ENCODE results near the gene KCTD16.

The KCTD16 gene

DNA sequence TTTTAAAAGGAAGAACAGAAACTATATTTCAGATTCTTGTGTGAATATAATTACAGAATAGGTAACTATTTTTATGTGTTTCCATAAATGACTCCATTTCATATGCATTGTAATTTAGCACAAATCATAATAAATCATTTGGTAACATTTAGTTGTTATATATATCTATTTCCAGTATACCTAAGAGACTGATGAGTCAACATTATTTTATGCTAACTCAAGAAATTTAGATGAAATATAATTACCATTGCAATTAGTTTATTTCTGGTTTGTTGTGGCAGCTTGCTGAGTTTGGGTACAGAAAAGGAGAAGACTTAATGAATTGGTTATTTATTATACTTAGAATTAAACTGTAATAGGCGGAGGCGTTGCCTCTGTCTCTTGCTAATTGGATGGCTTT is 314.9 kb downstream of the KCTD16 start:
- H3F3A ChIP-seq (ENCODE audit: low read depth), result no peaks in the 10 kb centered on the region
- H3K79me2 ChIP-seq (ENCODE audit: insufficient read depth, low read length), result no peaks in the 10 kb centered on the region
- no peak overlapping the region for H3K9ac ChIP-seq (ENCODE audit: low read depth, low read length, poor library complexity, severe bottlenecking)
- H3K4me3 ChIP-seq (ENCODE audit: low read length, poor library complexity, severe bottlenecking), result no peak overlapping the region
- H3K4me2 ChIP-seq (ENCODE audit: low read depth, low read length, poor library complexity, severe bottlenecking), result no peak overlapping the region
- no peaks in the 10 kb centered on the region for H3K4me1 ChIP-seq (ENCODE audit: insufficient read depth, low read length, poor library complexity, severe bottlenecking)
- H3K36me3 ChIP-seq (ENCODE audit: insufficient read depth, low read length), result no peaks in the 10 kb centered on the region
- no peaks in the 10 kb centered on the region for H3K9me3 ChIP-seq (ENCODE audit: insufficient read depth, low read depth, low read length)
- no peaks in the 10 kb centered on the region for H3K9me2 ChIP-seq (replicated peaks; ENCODE audit: low read depth, low read length)
- no peak overlapping the region for H2AFZ ChIP-seq (ENCODE audit: low read length)
- H4K20me1 ChIP-seq (ENCODE audit: insufficient read depth, low read length, poor library complexity, severe bottlenecking), result no peaks in the 10 kb centered on the region
- H3K27me3 ChIP-seq (ENCODE audit: insufficient read depth, low read length, poor library complexity, severe bottlenecking), result no peaks in the 10 kb centered on the region
- TF ChIP-seq EZH2phosphoT487 (IDR thresholded peaks at IDR 0.05; ENCODE audit: borderline replicate concordance), result no peak

DNA sequence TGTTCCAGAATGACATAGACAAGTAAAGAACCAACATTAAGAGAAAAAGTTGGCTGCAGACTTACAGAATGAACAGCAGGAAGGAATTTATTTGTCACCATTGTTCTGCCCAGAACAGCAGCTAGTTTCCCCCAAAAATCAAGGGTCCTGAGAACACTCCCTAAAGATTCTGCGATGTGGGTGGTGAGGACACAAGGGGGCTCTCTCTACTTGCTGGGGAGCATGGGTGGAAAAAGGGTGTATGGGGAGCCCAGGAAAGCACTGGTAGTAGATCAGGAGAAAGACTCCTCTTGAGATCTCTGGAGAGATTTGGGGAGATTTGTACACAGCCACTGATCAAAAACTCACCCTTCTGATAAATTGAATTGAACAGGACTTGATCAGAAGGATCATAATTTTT is 316.5 kb downstream of the KCTD16 start:
- Histone ChIP-seq H3K9ac (ENCODE audit: low read depth, low read length, poor library complexity, severe bottlenecking) (no peak overlapping the region), H3K4me2 (ENCODE audit: low read depth, low read length, poor library complexity, severe bottlenecking) (no peak overlapping the region), H3K27me3 (ENCODE audit: insufficient read depth, low read length, poor library complexity, severe bottlenecking) (no peaks in the 10 kb centered on the region), H3K9me3 (ENCODE audit: insufficient read depth, low read depth, low read length) (no peaks in the 10 kb centered on the region), H3K79me2 (ENCODE audit: insufficient read depth, low read length) (no peaks in the 10 kb centered on the region), H3K36me3 (ENCODE audit: insufficient read depth, low read length) (no peaks in the 10 kb centered on the region), H4K20me1 (ENCODE audit: insufficient read depth, low read length, poor library complexity, severe bottlenecking) (no peaks in the 10 kb centered on the region), H3K4me1 (ENCODE audit: insufficient read depth, low read length, poor library complexity, severe bottlenecking) (no peaks in the 10 kb centered on the region), H3K9me2 (replicated peaks; ENCODE audit: low read depth, low read length) (no peaks in the 10 kb centered on the region), H3K4me3 (ENCODE audit: low read length, poor library complexity, severe bottlenecking) (no peak overlapping the region), H3F3A (ENCODE audit: low read depth) (no peaks in the 10 kb centered on the region), H2AFZ (ENCODE audit: low read length) (no peak overlapping the region)
- TF ChIP-seq, protein P1, sequence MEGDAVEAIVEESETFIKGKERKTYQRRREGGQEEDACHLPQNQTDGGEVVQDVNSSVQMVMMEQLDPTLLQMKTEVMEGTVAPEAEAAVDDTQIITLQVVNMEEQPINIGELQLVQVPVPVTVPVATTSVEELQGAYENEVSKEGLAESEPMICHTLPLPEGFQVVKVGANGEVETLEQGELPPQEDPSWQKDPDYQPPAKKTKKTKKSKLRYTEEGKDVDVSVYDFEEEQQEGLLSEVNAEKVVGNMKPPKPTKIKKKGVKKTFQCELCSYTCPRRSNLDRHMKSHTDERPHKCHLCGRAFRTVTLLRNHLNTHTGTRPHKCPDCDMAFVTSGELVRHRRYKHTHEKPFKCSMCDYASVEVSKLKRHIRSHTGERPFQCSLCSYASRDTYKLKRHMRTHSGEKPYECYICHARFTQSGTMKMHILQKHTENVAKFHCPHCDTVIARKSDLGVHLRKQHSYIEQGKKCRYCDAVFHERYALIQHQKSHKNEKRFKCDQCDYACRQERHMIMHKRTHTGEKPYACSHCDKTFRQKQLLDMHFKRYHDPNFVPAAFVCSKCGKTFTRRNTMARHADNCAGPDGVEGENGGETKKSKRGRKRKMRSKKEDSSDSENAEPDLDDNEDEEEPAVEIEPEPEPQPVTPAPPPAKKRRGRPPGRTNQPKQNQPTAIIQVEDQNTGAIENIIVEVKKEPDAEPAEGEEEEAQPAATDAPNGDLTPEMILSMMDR (conservative IDR thresholded peaks at IDR 0.05; ENCODE audit: low read length), result peak; percentile 27; the same call in 1 of the 2 replicates
- no peak for TF ChIP-seq EZH2phosphoT487 (IDR thresholded peaks at IDR 0.05; ENCODE audit: borderline replicate concordance)

DNA sequence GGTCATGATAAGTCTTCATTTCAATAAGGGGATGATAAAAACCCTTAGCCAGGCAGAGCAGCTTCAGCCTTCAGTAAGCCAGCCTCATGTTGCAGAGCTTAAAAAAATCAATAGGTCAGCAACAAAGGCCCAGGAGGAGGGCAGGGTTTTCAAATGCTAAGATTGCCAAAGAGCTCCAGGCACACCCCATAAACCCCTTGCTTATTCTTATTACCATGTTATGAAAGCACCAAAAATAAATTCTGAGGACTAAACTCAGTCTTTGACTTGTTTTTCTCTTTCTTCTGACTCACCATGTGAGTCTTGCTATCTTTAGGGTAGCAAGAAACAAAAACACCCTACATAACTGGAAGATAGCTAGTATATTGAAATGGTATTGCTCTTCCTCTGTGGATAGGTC is 317.1 kb downstream of the KCTD16 start:
- no peak for TF ChIP-seq EZH2phosphoT487 (IDR thresholded peaks at IDR 0.05; ENCODE audit: borderline replicate concordance)
- TF ChIP-seq, protein P1 (conservative IDR thresholded peaks at IDR 0.05; ENCODE audit: low read length), result no peak
- no peaks in the 10 kb centered on the region for H3K79me2 ChIP-seq (ENCODE audit: insufficient read depth, low read length)
- no peaks in the 10 kb centered on the region for H3K27me3 ChIP-seq (ENCODE audit: insufficient read depth, low read length, poor library complexity, severe bottlenecking)
- no peaks in the 10 kb centered on the region for H3K9me2 ChIP-seq (replicated peaks; ENCODE audit: low read depth, low read length)
- no peaks in the 10 kb centered on the region for H3K9me3 ChIP-seq (ENCODE audit: insufficient read depth, low read depth, low read length)
- H3K4me3 ChIP-seq (ENCODE audit: low read length, poor library complexity, severe bottlenecking), result no peak overlapping the region
- H3K36me3 ChIP-seq (ENCODE audit: insufficient read depth, low read length), result no peaks in the 10 kb centered on the region
- no peaks in the 10 kb centered on the region for H4K20me1 ChIP-seq (ENCODE audit: insufficient read depth, low read length, poor library complexity, severe bottlenecking)
- H3K4me1 ChIP-seq (ENCODE audit: insufficient read depth, low read length, poor library complexity, severe bottlenecking), result no peaks in the 10 kb centered on the region
- no peak overlapping the region for H2AFZ ChIP-seq (ENCODE audit: low read length)
- H3K9ac ChIP-seq (ENCODE audit: low read depth, low read length, poor library complexity, severe bottlenecking), result no peak overlapping the region
- no peak overlapping the region for H3K4me2 ChIP-seq (ENCODE audit: low read depth, low read length, poor library complexity, severe bottlenecking)
- no peaks in the 10 kb centered on the region for H3F3A ChIP-seq (ENCODE audit: low read depth)

DNA sequence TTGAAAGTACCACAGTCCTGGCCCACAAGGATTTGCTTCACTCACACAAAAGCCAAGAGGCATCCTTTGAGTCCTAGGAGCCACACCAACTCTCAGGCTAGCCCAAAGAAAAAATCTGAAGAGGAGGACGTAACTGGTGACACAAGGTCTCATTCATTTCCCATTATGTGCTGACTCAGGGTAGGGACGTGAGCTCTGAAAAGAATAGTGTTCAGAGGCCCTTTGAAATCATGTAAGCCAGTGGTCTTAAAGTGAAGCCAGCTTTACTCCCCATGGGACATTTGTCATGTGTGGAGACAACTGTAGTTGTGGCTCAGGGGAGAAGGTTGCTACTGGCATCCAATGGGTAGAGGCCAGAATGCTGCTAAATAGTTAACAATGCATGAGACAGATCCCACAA is 332.4 kb downstream of the KCTD16 start:
- no peak overlapping the region for H2AFZ ChIP-seq (ENCODE audit: low read length)

More for the DNA sequence above, 332.4 kb downstream of the KCTD16 start:
- Histone ChIP-seq H3K4me1 (ENCODE audit: insufficient read depth, low read length, poor library complexity, severe bottlenecking) (no peaks in the 10 kb centered on the region), H3K4me2 (ENCODE audit: low read depth, low read length, poor library complexity, severe bottlenecking) (no peak overlapping the region), H3F3A (ENCODE audit: low read depth) (no peaks in the 10 kb centered on the region), H3K9me3 (ENCODE audit: insufficient read depth, low read depth, low read length) (no peaks in the 10 kb centered on the region), H3K9me2 (replicated peaks; ENCODE audit: low read depth, low read length) (no peaks in the 10 kb centered on the region), H3K79me2 (ENCODE audit: insufficient read depth, low read length) (no peaks in the 10 kb centered on the region), H3K27me3 (ENCODE audit: insufficient read depth, low read length, poor library complexity, severe bottlenecking) (no peaks in the 10 kb centered on the region), H3K9ac (ENCODE audit: low read depth, low read length, poor library complexity, severe bottlenecking) (no peak overlapping the region), H4K20me1 (ENCODE audit: insufficient read depth, low read length, poor library complexity, severe bottlenecking) (no peaks in the 10 kb centered on the region), H3K4me3 (ENCODE audit: low read length, poor library complexity, severe bottlenecking) (no peak overlapping the region), H3K36me3 (ENCODE audit: insufficient read depth, low read length) (no peaks in the 10 kb centered on the region)
- no peak for TF ChIP-seq EZH2phosphoT487 (IDR thresholded peaks at IDR 0.05; ENCODE audit: borderline replicate concordance)
- TF ChIP-seq, protein P1 (conservative IDR thresholded peaks at IDR 0.05; ENCODE audit: low read length), result no peak

Data from Loucy (cell line).